Stimulated activated CD8-positive, alpha-beta memory T cell treated with anti-CD3 and anti-CD28 coated beads, Interleukin-12 subunit alpha, Interleukin-12 subunit beta, amount 100 ng/mL, for 1 hour (primary cell): Measurements from ENCODE around the gene AHNAK.
A peak's percentile ranks its signal among the peaks of the same experiment; 100 is the strongest.
"Not testable (repeated sequence)": the region's sequence is repeated elsewhere in the genome, so short reads cannot be mapped to it uniquely, and the experiment has no call there.

Experiments used
- DNase-seq: peaks from one replicate; pipeline ENCODE4 v3.0.0-alpha.2; 2020; ENCODE audit warnings: low read depth

The AHNAK gene

DNA sequence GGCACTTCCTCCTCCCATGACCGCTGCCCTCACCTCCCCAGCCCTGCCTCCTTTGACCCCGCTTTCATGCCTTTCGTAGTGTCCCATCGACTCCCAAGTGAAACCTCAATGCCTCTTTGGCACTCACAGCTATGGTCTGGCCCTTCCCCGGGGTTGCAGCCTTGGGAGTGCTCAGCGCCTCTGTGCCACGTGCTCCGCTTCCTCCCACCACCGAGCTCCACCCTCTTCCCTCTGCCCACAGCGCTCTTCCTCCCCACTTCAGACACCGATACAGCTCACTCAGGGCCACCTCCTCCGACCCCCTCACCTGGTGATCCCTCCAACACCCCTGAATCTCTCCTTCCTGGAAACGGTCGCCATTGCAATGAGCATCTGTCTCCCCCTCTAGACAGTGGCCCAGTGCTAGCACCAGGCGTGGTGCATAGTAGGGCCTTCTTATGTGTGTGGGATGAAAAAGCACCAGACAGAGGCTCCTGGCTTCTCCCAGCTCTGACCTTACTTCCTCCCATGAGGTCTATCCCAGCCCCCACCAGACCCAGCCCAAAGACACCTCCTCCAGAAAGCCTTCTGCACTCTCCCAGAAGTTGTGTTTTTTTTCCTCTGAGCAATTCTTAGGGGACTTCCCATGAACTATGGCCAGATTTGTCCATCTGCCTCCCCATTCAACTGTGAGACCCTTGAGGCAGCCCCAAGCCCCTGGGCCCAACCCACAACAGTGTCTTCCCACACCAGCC, 144.2 kb downstream of the AHNAK start:
- peak; percentile 32 for DNase-seq

GRCh38 chr11:62401811-62402210, 144.8 kb downstream of the AHNAK start:
- no peak for DNase-seq

GRCh38 chr11:62401356-62401755, 145.2 kb downstream of the AHNAK start:
- DNase-seq = no peak

GRCh38 chr11:62400760-62401159, 145.8 kb downstream of the AHNAK start:
- no peak for DNase-seq

GRCh38 chr11:62400281-62400680, 146.3 kb downstream of the AHNAK start:
- DNase-seq = no peak

DNA sequence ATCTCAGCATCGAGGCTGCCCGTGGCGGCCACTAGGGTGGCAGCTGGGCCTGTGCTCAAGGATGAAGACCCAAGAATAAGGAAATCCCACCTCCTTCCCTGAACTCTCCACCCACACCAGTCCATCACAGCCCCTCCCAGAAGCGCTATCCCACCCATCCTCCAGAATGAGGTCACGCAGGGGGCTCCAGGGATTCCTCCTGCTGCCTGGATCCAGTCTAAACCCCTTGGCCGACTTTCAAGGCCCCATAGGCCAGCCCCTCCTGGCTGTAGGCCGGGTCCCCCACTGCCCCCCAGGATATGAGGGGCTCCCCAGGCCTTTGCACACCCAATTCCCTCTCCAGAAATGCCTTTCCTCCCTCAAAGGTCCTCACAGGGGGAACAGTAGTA, 146.7 kb downstream of the AHNAK start:
- no peak for DNase-seq

- DNase-seq = no peak
Measured at GRCh38 chr11:62399172-62399877, 147.3 kb downstream of the AHNAK start.

GRCh38 chr11:62398011-62398994, 148.3 kb downstream of the AHNAK start:
- DNase-seq = no peak

- DNase-seq = no peak
Measured at GRCh38 chr11:62395885-62396551, 150.6 kb downstream of the AHNAK start.

DNA sequence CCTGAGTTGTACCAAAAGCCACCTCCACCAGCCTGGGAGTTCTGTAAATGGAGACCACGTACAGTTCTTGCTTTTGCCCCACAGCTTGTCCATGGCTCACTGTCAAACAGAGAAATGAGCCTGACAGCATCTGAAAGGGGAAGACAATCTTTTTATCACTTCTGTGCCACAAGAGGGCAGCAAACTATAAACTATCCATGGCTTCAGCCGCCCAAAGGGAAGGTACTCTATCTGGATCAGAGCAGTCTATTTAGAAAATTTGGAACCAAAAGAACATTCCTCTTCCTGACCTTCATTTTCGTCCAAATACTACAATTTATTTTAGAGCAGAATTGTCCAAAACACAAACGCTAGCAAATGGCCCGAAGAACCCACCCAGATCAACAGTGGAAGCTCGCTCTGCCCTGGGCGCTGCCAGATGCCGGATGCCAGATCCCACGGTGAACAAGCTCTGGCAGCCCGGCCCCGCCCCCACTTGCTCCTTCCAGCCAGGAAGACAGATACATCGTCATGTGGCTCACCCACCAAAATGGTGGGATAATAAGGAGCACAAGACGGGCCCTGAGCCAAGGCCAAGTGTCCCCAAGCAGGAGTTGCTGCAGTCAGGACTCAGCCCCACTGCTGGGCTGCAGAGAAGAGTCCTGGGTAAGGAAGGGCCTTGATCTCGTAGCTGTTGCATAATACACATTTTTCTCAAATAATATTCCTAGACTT, 151.6 kb downstream of the AHNAK start:
- DNase-seq = peak; percentile 36

DNA sequence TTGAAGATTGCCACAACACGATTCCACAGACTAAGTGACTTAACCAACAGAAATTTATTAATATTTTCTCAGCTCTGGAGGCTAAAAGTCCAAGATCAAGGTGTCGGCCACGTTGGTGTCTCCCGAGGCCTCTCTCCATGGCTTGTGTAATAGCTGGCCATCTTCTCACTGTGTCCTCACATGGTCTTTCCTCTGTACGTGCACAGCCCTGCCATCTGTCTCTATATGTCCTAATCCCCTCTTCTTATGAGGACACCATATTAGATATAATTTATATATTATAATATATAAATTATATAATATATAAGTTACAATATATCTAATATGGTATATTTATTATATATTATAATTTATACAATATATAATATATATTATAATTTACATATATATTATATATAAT, 152.9 kb downstream of the AHNAK start:
- DNase-seq = no peak

DNA sequence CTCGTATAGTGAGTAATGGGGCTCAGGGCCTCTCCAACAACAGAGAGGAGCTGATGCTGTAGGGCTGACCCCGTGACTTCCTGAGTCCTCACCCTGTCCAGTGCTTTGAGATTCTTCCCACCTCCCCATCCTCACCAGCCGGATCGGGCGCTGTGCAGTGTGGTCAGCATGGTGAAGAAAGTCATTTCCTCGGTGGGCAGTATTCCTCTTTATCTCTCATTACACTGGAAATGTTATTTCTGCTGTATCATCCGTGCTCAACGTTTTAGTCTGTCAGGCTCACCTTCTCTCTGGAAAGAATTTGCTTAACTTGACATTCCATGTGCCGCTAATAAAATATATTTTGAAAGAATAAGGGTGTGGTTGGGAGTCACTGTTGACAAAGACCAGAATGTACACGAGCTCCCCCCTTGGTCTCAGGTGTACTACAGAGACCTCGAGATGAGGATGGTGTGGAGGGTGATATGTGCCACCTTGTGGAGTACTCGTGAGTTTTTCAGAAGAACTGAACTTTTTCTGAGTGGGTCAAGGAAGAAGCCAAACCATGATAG, 153.5 kb downstream of the AHNAK start:
- peak; percentile 15 for DNase-seq

GRCh38 chr11:62392506-62392905, 154.1 kb downstream of the AHNAK start:
- DNase-seq = no peak

DNA sequence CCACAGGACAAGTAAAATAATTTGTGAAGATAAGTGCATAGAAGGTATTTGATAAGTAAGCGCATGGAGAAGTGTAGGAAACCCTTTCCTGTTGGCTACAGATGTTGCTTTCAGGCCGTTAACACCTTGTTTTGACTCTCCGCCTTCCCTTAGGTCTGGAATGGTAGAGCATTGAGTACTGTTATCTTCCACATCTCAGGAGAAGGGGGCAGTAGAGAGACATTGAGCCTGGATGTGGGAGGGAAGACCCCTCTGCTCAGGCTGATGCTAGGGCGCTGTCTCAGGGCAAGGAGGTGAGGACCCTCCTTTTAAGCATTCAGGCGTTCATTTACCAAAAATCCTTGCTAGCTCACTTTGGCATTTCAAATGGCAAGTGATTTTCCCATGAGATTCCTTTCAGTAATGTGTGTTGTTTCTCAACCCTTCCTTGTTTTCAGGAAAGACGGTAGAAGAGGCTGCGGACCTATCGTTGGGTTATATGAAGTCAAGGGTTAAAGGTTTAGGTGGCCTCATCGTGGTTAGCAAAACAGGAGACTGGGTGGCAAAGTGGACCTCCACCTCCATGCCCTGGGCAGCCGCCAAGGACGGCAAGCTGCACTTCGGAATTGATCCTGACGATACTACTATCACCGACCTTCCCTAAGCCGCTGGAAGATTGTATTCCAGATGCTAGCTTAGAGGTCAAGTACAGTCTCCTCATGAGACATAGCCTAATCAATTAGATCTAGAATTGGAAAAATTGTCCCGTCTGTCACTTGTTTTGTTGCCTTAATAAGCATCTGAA, 154.8 kb downstream of the AHNAK start:
- DNase-seq = no peak

DNA sequence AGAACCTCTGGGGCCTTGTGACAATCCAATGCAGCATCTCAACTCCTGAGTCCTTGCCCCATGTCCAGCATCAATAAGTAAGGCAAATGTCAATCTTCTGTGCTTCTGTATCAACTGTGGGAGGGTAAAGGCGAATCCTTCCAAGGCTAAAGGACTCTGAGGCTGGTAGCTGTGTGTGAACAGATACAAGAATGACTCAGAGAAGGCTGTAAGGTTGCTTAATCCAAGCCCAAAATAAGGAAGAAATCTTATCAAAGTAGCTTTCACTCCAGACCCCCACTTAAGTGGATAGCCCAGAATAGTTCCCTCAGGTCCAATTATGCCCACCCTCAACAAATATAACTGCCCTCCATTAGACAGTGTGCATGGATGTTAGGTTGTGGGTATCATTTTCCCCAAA, 155.9 kb downstream of the AHNAK start:
- DNase-seq = no peak

DNA sequence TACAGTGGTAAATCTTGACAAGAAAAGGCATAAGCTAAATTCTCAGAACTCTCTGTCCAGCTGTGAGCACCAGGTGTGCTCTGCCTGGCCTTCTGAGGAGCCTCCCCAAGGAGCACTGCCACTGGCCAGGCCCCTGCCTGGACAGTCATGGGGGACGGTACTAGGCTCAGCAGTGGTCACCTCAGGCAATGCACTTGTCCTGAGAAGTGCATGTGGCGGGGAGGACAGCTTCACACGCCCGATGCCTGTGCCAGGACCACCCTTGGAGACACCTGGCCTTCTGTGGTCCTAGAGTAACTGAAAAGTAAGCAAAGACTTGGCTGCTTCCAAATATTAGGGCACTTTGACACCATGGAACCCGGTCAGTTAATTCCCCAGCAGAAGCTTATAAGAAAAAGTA, 156.4 kb downstream of the AHNAK start:
- no peak for DNase-seq

DNA sequence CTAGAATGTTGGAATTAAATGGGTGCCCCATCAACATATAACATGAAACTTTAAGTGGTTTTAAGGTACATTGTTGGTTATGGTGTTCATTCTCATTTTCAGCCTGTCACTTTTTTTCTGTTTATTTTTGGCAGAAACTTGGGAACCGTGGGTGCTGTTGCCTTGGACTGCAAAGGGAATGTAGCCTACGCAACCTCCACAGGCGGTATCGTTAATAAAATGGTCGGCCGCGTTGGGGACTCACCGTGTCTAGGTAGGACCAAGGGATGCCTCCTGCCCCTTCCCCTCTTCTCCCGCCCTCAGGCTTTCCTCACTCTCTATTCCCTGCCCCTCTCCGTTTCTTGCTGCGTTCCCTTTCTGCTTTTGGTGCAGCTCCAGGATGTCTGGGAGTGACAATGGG, 157.6 kb downstream of the AHNAK start:
- no peak for DNase-seq

DNA sequence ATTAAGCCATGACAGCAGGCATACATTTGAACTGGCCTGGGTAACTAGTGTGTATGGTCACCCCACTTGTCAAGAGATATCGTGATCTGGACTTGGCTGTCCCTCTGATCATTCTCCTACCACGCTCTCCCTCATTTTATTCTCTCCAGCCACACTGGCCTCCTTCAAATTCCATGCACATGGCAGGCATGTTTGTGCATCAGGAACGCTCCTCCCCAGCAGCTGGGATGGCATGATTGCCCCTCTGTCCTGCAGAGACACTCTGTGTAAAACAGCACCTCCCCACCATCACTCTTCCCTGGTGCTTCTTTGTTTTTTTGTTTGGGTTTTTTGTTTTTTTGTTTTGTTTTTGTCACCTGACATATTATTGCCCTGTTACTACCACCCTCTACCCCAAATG, 159.2 kb downstream of the AHNAK start:
- DNase-seq = no peak

DNA sequence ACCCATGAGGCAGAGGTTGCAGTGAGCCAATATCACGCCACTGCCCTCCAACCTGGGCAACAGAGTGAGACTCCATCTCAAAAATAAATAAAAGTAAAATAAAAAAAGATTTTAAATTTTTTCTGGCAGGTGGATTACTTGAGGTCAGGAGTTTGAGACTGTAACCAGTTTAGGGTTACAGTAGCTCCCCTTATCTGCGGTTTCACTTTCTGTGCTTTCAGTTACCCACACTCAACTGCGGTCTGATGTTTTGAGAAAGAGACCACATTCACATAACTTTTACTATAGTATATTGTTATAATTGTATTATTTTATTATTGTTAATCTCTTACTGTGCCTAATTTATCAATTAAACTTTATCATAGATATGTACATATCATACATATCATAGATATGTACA, 160.5 kb downstream of the AHNAK start:
- not testable (repeated sequence) for DNase-seq

GRCh38 chr11:62383822-62384221, 162.8 kb downstream of the AHNAK start:
- DNase-seq = no peak
